Measurements from ENCODE around the gene ARMC8. TPM values are rescaled to one million over a fixed set of nuclear protein-coding genes. Genes with fewer than 3 reads are reported as not detected.

The ARMC8 gene
- total and polyA plus RNA-seq, 4 donors: 8.4 to 53.6 (median 22.8) TPM

DNA sequence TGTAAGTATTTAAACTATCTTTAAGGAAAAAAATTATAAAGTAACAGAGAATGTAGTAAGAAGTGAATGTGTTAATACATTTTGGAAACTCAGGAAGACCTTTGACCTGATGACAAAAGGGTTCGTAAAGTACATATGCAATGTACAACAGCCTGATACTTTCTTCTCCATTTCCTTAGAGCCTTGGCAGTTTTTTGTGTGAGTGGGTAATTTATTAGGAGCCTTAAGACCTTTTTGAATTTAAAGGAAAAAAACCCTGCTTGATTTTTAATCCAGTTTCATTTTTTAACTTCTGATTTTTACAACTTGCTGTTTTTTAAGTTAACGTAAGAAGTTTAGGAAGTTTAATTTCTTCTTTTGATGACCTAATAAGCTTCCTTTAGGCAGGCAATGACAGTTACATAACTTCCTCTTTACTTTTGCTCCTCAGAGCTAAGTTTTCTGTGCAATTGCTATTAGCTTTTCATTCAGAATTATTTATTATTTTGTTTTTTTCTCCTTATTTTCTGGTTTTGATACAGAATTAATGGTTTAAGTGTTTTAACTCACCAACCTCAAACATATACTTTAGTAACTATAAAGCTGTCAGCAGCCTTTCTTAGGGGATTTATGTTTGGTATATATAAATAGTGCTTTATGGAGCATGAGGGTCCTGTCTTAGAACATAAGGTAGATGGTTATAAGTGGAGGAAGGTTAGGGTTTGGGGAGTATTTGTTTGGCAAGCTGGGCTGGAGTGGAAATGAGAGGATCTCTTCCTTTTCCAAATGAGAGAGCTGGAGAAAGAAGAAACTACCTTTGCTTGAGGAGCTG lies 35.2 kb downstream of the ARMC8 start (continued):
- TF ChIP-seq, protein P1, sequence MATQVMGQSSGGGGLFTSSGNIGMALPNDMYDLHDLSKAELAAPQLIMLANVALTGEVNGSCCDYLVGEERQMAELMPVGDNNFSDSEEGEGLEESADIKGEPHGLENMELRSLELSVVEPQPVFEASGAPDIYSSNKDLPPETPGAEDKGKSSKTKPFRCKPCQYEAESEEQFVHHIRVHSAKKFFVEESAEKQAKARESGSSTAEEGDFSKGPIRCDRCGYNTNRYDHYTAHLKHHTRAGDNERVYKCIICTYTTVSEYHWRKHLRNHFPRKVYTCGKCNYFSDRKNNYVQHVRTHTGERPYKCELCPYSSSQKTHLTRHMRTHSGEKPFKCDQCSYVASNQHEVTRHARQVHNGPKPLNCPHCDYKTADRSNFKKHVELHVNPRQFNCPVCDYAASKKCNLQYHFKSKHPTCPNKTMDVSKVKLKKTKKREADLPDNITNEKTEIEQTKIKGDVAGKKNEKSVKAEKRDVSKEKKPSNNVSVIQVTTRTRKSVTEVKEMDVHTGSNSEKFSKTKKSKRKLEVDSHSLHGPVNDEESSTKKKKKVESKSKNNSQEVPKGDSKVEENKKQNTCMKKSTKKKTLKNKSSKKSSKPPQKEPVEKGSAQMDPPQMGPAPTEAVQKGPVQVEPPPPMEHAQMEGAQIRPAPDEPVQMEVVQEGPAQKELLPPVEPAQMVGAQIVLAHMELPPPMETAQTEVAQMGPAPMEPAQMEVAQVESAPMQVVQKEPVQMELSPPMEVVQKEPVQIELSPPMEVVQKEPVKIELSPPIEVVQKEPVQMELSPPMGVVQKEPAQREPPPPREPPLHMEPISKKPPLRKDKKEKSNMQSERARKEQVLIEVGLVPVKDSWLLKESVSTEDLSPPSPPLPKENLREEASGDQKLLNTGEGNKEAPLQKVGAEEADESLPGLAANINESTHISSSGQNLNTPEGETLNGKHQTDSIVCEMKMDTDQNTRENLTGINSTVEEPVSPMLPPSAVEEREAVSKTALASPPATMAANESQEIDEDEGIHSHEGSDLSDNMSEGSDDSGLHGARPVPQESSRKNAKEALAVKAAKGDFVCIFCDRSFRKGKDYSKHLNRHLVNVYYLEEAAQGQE (IDR thresholded peaks at IDR 0.05): no peak
- no peak for TF ChIP-seq RAD21 (IDR thresholded peaks at IDR 0.05)
- no peak for TF ChIP-seq NR2F2 (IDR thresholded peaks at IDR 0.05)
- no peak for TF ChIP-seq RXRA (IDR thresholded peaks at IDR 0.05)

GRCh38 chr3:138222942-138223287 lies 35.8 kb downstream of the ARMC8 start:
- WGBS: 87% methylated on average over 2 of the region's 2 CpGs
- no peak for TF ChIP-seq FOXA2 (IDR thresholded peaks at IDR 0.05)
- TF ChIP-seq, protein P2, sequence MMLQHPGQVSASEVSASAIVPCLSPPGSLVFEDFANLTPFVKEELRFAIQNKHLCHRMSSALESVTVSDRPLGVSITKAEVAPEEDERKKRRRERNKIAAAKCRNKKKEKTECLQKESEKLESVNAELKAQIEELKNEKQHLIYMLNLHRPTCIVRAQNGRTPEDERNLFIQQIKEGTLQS (IDR thresholded peaks at IDR 0.05): no peak
- TF ChIP-seq, protein P1 (IDR thresholded peaks at IDR 0.05): no peak
- no peak for TF ChIP-seq ZBTB33 (IDR thresholded peaks at IDR 0.05)
- no peak for TF ChIP-seq HNF4A (conservative IDR thresholded peaks at IDR 0.05)
- TF ChIP-seq TAF1 (conservative IDR thresholded peaks at IDR 0.05): no peak
- no peak for TF ChIP-seq JUND (IDR thresholded peaks at IDR 0.05)
- no peak for TF ChIP-seq GABPA (IDR thresholded peaks at IDR 0.05 in 1 of 2, conservative IDR thresholded peaks at IDR 0.05 in 1 of 2)
- no peak for TF ChIP-seq EGR1 (IDR thresholded peaks at IDR 0.05; ENCODE audit: low read depth in 2 of 2)
- TF ChIP-seq, protein P3, sequence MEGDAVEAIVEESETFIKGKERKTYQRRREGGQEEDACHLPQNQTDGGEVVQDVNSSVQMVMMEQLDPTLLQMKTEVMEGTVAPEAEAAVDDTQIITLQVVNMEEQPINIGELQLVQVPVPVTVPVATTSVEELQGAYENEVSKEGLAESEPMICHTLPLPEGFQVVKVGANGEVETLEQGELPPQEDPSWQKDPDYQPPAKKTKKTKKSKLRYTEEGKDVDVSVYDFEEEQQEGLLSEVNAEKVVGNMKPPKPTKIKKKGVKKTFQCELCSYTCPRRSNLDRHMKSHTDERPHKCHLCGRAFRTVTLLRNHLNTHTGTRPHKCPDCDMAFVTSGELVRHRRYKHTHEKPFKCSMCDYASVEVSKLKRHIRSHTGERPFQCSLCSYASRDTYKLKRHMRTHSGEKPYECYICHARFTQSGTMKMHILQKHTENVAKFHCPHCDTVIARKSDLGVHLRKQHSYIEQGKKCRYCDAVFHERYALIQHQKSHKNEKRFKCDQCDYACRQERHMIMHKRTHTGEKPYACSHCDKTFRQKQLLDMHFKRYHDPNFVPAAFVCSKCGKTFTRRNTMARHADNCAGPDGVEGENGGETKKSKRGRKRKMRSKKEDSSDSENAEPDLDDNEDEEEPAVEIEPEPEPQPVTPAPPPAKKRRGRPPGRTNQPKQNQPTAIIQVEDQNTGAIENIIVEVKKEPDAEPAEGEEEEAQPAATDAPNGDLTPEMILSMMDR (IDR thresholded peaks at IDR 0.05; ENCODE audit: low read depth, low read length, missing input control): no peak
- no peak for TF ChIP-seq YY1 (IDR thresholded peaks at IDR 0.05)
- TF ChIP-seq FOXA1 (IDR thresholded peaks at IDR 0.05): no peak
- TF ChIP-seq NR2F2 (IDR thresholded peaks at IDR 0.05): no peak
- TF ChIP-seq HNF4G (IDR thresholded peaks at IDR 0.05): no peak
- no peak for TF ChIP-seq RAD21 (IDR thresholded peaks at IDR 0.05)
- no peak for TF ChIP-seq RXRA (IDR thresholded peaks at IDR 0.05)
- Histone ChIP-seq H3K27ac (ENCODE audit: low read depth in 1 of 2, low read length in 2 of 2) (no peak overlapping the region), H3K4me1 (ENCODE audit: control insufficient read depth in 4 of 4, insufficient read depth in 4 of 4, low read length in 3 of 4) (peaks cover 0 to 5% (median 0%) of the 10 kb centered on the region in 4 donors), H3K27me3 (ENCODE audit: control insufficient read depth in 4 of 4, insufficient read depth in 4 of 4, low read length in 3 of 4) (no peaks in the 10 kb centered on the region), H3K4me3 (ENCODE audit: low read depth in 1 of 3, low read length in 3 of 3) (no peak overlapping the region), H3K36me3 (ENCODE audit: control insufficient read depth in 4 of 4, insufficient read depth in 3 of 4, low read depth in 1 of 4, low read length in 3 of 4) (peaks cover 14 to 32% (median 25%) of the 10 kb centered on the region in 4 donors), H3K9ac (ENCODE audit: low read depth in 1 of 2, low read length in 2 of 2) (no peak overlapping the region), H3K9me3 (ENCODE audit: control insufficient read depth in 4 of 4, low read length in 3 of 4) (no peaks in the 10 kb centered on the region)
- DNase-seq (ENCODE audit: low spot score): no peak

Data from liver (tissue), 9 donors.